Adrenal gland (tissue), 12 donors: ENCODE data around the gene PKP3. TPM values are rescaled to one million over a fixed set of nuclear protein-coding genes. Genes with fewer than 3 reads are reported as not detected.

Experiments used
- DNase-seq, 7 donors: peaks; one replicate each; pipeline ENCODE4 v3.0.0-alpha.2; 2019 to 2020
- H3K27ac ChIP-seq, 5 donors: fragments of 200-600 bp; sonication (generic) in 4 of 5; 1 replicate in 3 of 5; 2 replicates in 2 of 5; pipeline versions ENCODE4 v1.5.1 to v1.8.0; 2016 to 2020; ENCODE audit warnings: mild to moderate bottlenecking in 1 of 5
- H3K27me3 ChIP-seq: fragments of 200-600 bp; 2 replicates; pipeline ENCODE4 v1.8.0; 2021
- H3K36me3 ChIP-seq, 2 donors: fragments of 200-600 bp; replicated peaks in 1 of 2; 1 replicate in 1 of 2; 2 replicates in 1 of 2; pipeline versions ENCODE4 v1.5.1 to v1.8.0; 2018 to 2022
- H3K4me1 ChIP-seq, 2 donors: fragments of 200-600 bp; replicated peaks in 1 of 2; 1 replicate in 1 of 2; 2 replicates in 1 of 2; pipeline versions ENCODE4 v1.5.1 to v1.8.0; 2018 to 2021
- H3K4me3 ChIP-seq, 4 donors: fragments of 200-600 bp; sonication (generic) in 3 of 4; one replicate each; pipeline ENCODE4 v1.5.1; 2016 to 2018
- H3K9me3 ChIP-seq, 3 donors: fragments of 200-600 bp; sonication (generic) in 1 of 3; replicated peaks in 1 of 3; 1 replicate in 2 of 3; 2 replicates in 1 of 3; pipeline versions ENCODE4 v1.5.1 to v1.8.0; 2016 to 2021
- CTCF ChIP-seq, 6 experiments: fragments of 450-650 bp in 4 of 6; fragments of 200-600 bp in 2 of 6; sonication (generic) in 1 of 6; IDR thresholded peaks; 1 replicate in 5 of 6; 2 replicates in 1 of 6; pipeline versions ENCODE4 v1.5.1 to v1.8.0; 2016 to 2021; ENCODE audit warnings: antibody characterized with exemption in 6 of 6, mild to moderate bottlenecking in 2 of 6, moderate library complexity in 1 of 6
- POLR2A ChIP-seq, 2 donors: fragments of 450-650 bp; IDR thresholded peaks; one replicate each; pipeline ENCODE4 v1.6.1; 2017; ENCODE audit warnings: antibody characterized with exemption in 2 of 2, mild to moderate bottlenecking in 2 of 2, moderate library complexity in 1 of 2
- WGBS, 4 donors: extraction: QIAGEN DNeasy Blood & Tissue Kit in 2 of 4; methylation state at CpG; one replicate each; pipeline versions ENCODE4 v1.1.5 to v1.1.7; 2013 to 2017; 5-methylcytosine and 5-hydroxymethylcytosine counted together
- intact Hi-C, 2 donors: fragments of 100-400 bp; cut with DNase I; formaldehyde crosslinking; loops; one replicate each; pipeline versions ENCODE4 v1.14.1 to v1.15.0; 2022 to 2023
- polyA plus RNA-seq, 3 donors: library from polyadenylated mRNA; stranded (reverse); fragments of 200-250 nt in 2 of 3; fragments of 350-450 nt in 1 of 3; fragmentation: Illumina TruSeq in 1 of 3; extraction: RNeasy Lipid Tissue Mini Kit (QIAGEN cat#74804) in 1 of 3; gene quantifications; one replicate each; pipeline ENCODE4 v1.2.3, GENCODE V29; 2013 to 2014
- total RNA-seq, 9 donors: library from RNA; depleted of rRNA in 4 of 9; stranded (reverse); fragments of >200 nt in 4 of 9; fragments of 120-200 nt in 1 of 9; fragmentation: NEBNext Ultra II Directional in 1 of 9; extraction: Animal tissue kit (Norgen Biotek cat#: 25700) in 1 of 9; gene quantifications; one replicate each; pipeline versions ENCODE4 v1.1.0 to v1.2.4, GENCODE V29; 2013 to 2023
- donor health status: healthy with polysubstance abuse.
- donor health status: Bipolar disorder and iron deficiency.
- donor health status: DM: yes; HTN: yes; CAD: no.
- donor health status: DM: no; HTN: no; CAD: no.
- donor health status: DM: no; HTN: no; CAD: no.
- donor health status: DM: yes; HTN: yes; CAD: no.

PKP3 gene
- total and polyA plus RNA-seq, 12 donors: 0.37 to 0.65 (median 0.55) TPM; not detected in 8

DNA sequence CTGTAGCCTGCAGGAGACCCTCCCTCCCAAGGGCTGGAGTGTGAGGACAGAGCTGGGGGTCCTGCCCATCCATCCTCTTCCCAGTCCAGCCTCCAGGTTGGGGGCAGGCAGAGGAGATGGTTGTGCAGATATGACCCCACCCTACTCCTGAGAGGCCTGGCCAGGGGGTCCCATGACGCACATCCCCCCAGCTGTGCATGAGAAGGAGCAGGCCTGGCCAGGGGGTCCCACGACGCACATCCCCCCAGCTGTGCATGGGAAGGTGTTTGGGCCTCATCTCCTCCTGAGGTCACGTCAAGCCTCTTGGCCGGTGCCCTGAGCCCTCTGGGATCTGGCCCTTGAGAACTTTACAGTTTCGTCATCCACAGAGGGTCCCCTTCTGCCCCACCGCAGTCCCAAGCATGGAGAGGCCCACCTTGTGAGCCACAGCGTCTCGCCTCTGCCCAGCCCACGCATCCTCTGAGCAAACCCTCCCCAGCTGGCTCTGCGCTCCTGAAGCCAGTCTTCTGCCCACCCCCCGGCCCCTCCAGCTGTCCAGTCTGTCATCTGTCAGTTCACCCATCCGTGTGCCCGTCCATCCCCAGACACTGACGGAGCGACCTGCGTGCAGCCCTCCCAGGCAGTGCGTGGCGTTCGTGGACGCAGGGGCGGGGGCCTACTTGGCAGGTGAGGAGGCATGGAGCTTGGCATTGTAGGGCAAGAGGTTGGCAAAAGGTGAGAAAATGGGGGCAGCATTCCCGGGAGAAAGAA is 45.5 kb downstream of the PKP3 start:
- no peaks in the 10 kb centered on the region for H3K9me3 ChIP-seq
- H3K36me3 ChIP-seq: no peaks in the 10 kb centered on the region
- no peak for TF ChIP-seq CTCF (IDR thresholded peaks at IDR 0.05)
- no peak for TF ChIP-seq POLR2A (IDR thresholded peaks at IDR 0.05)
- no peaks in the 10 kb centered on the region for H3K4me1 ChIP-seq
- H3K4me3 ChIP-seq: no peak overlapping the region
- 77 to 88% (median 80%) methylated on average over 17 to 23 of the region's 23 CpGs for WGBS, 4 donors
- no peak overlapping the region for H3K27ac ChIP-seq
- H3K27me3 ChIP-seq: peaks cover 9% of the 10 kb centered on the region
- peak in 1 of 7 donors; percentile 6 for DNase-seq
- intact Hi-C loops: loop anchor here in 1 of 2 donors (10.0 kb wide), 1 partner anchor 145 kb away; the partner anchor contains the start of gene IFITM5

DNA sequence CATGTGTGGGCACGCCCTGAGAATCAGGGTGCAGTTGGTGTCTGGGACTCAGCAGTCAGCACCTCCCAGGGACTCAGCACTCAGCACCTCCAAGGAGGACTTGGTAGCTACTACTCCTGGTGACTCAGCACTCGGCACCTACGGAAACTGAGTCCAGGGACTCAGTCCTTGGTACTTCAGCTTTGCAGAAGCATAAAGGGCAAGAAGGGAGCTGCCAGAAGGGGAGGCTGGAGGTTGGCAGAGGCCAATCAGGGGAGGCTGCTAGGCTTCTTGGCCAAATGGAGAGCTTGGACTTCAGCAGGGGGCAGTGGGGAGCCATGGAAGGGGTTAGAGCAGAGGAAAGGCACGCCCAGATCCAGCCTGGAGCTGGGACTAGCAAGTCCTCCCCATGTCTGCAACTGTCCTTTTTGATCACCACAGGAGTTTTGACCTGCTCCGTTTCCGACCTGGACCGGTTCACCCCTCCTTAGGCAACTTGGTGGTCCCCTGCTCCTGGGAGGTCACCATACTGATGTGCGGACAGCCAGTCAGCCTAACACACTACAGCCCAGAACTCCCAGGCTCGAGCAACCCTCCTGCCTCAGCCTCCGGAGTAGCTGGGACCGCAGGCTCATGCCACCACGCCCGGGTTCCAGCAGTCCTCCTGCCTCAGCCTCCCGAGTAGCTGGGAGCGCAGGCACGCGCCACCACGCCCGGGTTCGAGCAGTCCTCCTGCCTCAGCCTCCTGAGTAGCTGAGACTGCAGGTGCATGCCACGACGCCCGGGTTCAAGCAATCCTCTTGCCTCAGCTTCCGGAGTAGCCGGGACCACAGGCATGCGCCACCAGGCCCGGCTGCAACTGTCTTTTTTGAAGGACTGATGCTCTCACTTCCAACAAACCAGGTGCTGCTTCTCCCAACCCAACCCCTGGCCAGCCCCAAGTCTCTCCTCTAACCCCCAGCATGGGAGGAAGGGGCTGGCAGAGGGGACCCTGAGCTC is 46.3 kb downstream of the PKP3 start:
- WGBS, 4 donors: 79 to 88% (median 82%) methylated on average over 12 to 27 of the region's 27 CpGs
- peak in 2 of 7 donors; percentile 42 to 47 for DNase-seq
- Histone ChIP-seq H3K4me1 (no peaks in the 10 kb centered on the region), H3K9me3 (no peaks in the 10 kb centered on the region), H3K27me3 (peaks cover 9% of the 10 kb centered on the region), H3K36me3 (no peaks in the 10 kb centered on the region), H3K4me3 (no peak overlapping the region), H3K27ac (no peak overlapping the region)
- TF ChIP-seq CTCF (IDR thresholded peaks at IDR 0.05) (peak in 4 of 6 experiments; percentile 17 to 45 (median 20)), POLR2A (IDR thresholded peaks at IDR 0.05) (no peak)
- intact Hi-C loops: loop anchor here in 1 of 2 donors (10.0 kb wide), 1 partner anchor 146 kb away; the partner anchor contains the start of gene IFITM5

DNA sequence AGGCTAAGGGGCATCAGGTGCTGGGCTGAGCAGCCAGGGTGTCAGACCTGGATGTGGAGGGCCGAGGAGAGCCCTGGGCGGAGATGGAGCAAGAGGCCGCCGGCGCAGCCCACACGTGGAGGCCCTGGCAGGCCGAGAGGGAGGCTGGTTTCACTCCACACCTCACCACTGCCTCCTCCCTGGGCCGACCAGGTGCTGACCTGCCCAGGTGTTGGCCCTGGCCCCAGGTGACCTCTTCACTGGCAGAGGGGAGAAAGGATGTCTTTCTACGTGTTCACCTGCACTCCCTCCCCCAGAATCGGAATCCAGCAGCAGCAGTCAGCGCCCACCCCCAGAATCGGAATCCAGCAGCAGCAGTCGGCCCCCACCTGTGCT is 47.0 kb downstream of the PKP3 start:
- Histone ChIP-seq H3K4me3 (no peak overlapping the region), H3K9me3 (no peaks in the 10 kb centered on the region), H3K4me1 (no peaks in the 10 kb centered on the region), H3K27ac (no peak overlapping the region), H3K27me3 (peaks cover 9% of the 10 kb centered on the region), H3K36me3 (no peaks in the 10 kb centered on the region)
- TF ChIP-seq CTCF (IDR thresholded peaks at IDR 0.05): no peak
- no peak for TF ChIP-seq POLR2A (IDR thresholded peaks at IDR 0.05)
- WGBS, 4 donors: 0 to 61% (median 51%) methylated on average over 1 to 13 of the region's 13 CpGs
- intact Hi-C loops: loop anchor here in 1 of 2 donors (10.0 kb wide), 1 partner anchor 146 kb away; the partner anchor contains the start of gene IFITM5
- DNase-seq: peak in 1 of 7 donors; percentile 3
